ENCODE results near the gene UNK. TPM values are rescaled to one million over a fixed set of nuclear protein-coding genes. Genes with fewer than 3 reads are reported as not detected.
A peak's percentile ranks its signal among the peaks of the same experiment; 100 is the strongest.
"Not testable (repeated sequence)": the region's sequence is repeated elsewhere in the genome, so short reads cannot be mapped to it uniquely, and the experiment has no call there.

The UNK gene
- total RNA-seq, 1 donor from 2014 or later, result 26.0 TPM

GRCh38 chr17:75806822-75807500 lies 22.4 kb downstream of the UNK start:
- DNase-seq (ENCODE audit: low spot score), result no peak
- H3K36me3 Mint-ChIP-seq (ENCODE audit: low read depth), result no peaks in the 10 kb centered on the region
- H3K9me3 Mint-ChIP-seq, result no peaks in the 10 kb centered on the region
- no peak overlapping the region for H3K27ac Mint-ChIP-seq
- H3K4me1 Mint-ChIP-seq (ENCODE audit: low read depth), result peaks cover 12% of the 10 kb centered on the region
- H3K4me3 Mint-ChIP-seq, result no peak overlapping the region
- no peaks in the 10 kb centered on the region for H3K27me3 Mint-ChIP-seq (ENCODE audit: insufficient read depth)
- intact Hi-C loops (cut with micrococcal nuclease), result no loop called here

GRCh38 chr17:75807861-75808260 lies 23.3 kb downstream of the UNK start:
- Mint-ChIP-seq H3K36me3 (ENCODE audit: low read depth) (peaks cover 6% of the 10 kb centered on the region), H3K27ac (no peak overlapping the region), H3K9me3 (no peaks in the 10 kb centered on the region), H3K4me3 (no peak overlapping the region), H3K4me1 (ENCODE audit: low read depth) (peaks cover 12% of the 10 kb centered on the region), H3K27me3 (ENCODE audit: insufficient read depth) (no peaks in the 10 kb centered on the region)
- no peak for DNase-seq (ENCODE audit: low spot score)
- intact Hi-C loops (cut with micrococcal nuclease), result no loop called here

DNA sequence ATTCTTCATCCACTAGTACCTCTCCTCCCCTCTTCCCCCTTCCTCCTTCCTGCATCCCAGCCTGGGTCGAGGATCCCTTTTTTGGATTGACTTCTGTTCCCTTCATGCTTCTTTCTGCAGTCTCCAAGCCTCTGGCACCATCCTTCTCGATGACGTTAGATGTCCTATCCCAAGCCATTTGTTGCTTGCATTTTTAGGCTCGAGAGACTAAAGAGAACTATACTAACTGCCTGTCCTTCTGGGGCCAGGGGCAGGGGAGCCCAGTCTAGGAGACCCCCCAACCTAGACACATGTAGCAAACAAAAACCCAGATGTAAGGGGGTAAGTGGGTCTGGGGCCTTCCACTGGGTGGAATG lies 23.9 kb downstream of the UNK start:
- Mint-ChIP-seq H3K36me3 (ENCODE audit: low read depth) (peaks cover 6% of the 10 kb centered on the region), H3K9me3 (no peaks in the 10 kb centered on the region), H3K4me1 (ENCODE audit: low read depth) (peaks cover 7% of the 10 kb centered on the region), H3K27me3 (ENCODE audit: insufficient read depth) (no peaks in the 10 kb centered on the region), H3K4me3 (no peak overlapping the region), H3K27ac (peak overlapping the region; percentile 59)
- no peak for DNase-seq (ENCODE audit: low spot score)
- intact Hi-C loops (cut with micrococcal nuclease), result no loop called here

DNA sequence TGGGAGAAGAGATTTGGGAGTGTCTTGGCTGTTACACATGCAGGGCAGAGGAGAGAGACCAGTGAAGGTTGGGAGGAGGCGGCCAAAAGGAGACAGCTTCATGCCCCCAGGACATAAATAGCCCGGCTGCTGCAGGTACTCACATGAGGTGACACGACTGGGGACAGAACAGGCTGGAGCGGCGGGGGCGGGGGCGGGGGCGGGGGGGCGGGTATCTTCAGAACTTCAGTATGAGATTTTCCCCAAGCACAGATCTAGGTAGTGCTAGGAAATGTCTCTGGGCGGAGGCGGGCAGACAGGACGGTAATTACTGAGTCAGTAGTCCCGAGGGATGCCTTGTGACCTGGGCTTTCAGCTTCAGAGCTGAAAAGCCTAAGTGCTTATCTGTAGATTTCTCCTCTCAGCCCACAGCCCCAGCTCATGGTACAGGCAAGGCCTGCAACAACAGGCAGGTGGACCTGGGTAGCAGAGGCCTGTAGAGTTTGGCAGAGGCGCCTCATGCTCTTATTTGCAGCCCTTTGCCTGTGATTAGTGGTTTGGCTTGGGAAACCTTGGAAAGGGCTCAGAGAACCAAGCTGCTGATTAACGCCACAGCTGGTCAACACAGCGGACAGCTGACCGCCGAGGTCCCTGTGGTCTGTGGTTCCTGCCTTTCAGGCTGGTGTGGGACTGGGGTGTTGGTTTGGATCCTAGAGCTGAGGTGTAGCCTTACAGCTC lies 24.5 kb downstream of the UNK start:
- peaks cover 2% of the 10 kb centered on the region for H3K4me1 Mint-ChIP-seq (ENCODE audit: low read depth)
- H3K4me3 Mint-ChIP-seq, result no peak overlapping the region
- peak overlapping the region; percentile 59 for H3K27ac Mint-ChIP-seq
- DNase-seq (ENCODE audit: low spot score), result no peak
- H3K36me3 Mint-ChIP-seq (ENCODE audit: low read depth), result peaks cover 6% of the 10 kb centered on the region
- intact Hi-C loops (cut with micrococcal nuclease), result no loop called here
- no peaks in the 10 kb centered on the region for H3K9me3 Mint-ChIP-seq
- no peaks in the 10 kb centered on the region for H3K27me3 Mint-ChIP-seq (ENCODE audit: insufficient read depth)

GRCh38 chr17:75809631-75810111 lies 25.1 kb downstream of the UNK start:
- H3K27me3 Mint-ChIP-seq (ENCODE audit: insufficient read depth), result no peaks in the 10 kb centered on the region

GRCh38 chr17:75810216-75810615 lies 25.6 kb downstream of the UNK start:
- no peak overlapping the region for H3K27ac Mint-ChIP-seq
- H3K4me3 Mint-ChIP-seq, result no peak overlapping the region
- intact Hi-C loops (cut with micrococcal nuclease), result no loop called here
- DNase-seq (ENCODE audit: low spot score), result no peak
- no peaks in the 10 kb centered on the region for H3K9me3 Mint-ChIP-seq
- peaks cover 9% of the 10 kb centered on the region for H3K36me3 Mint-ChIP-seq (ENCODE audit: low read depth)
- no peaks in the 10 kb centered on the region for H3K27me3 Mint-ChIP-seq (ENCODE audit: insufficient read depth)
- H3K4me1 Mint-ChIP-seq (ENCODE audit: low read depth), result no peaks in the 10 kb centered on the region

More at GRCh38 chr17:75809631-75810111, 25.1 kb downstream of the UNK start:
- Mint-ChIP-seq H3K36me3 (ENCODE audit: low read depth) (peaks cover 9% of the 10 kb centered on the region), H3K4me1 (ENCODE audit: low read depth) (no peaks in the 10 kb centered on the region), H3K27ac (no peak overlapping the region), H3K4me3 (no peak overlapping the region), H3K9me3 (no peaks in the 10 kb centered on the region)
- intact Hi-C loops (cut with micrococcal nuclease), result no loop called here
- no peak for DNase-seq (ENCODE audit: low spot score)

DNA sequence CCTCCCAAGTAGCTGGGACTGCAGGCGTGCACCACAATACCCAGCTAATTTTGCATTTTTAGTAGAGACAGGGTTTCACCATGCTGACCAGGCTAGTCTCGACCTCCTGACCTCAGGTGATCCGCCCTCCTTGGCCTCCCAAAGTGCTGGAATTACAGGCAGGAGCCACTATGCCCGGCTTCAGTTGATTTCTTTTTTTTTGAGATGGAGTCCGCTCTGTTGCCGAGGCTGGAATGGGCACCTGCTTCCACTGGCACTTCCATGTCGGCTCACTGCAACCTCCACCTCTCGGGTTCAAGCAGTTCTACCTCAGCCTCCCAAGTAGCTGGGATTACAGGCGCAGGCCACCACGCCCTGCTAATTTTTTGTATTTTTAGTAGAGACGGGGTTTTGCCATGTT lies 26.1 kb downstream of the UNK start:
- H3K27me3 Mint-ChIP-seq (ENCODE audit: insufficient read depth); H3K4me1 Mint-ChIP-seq (ENCODE audit: low read depth); H3K4me3 Mint-ChIP-seq; intact Hi-C loops (cut with micrococcal nuclease); H3K27ac Mint-ChIP-seq; DNase-seq (ENCODE audit: low spot score); H3K36me3 Mint-ChIP-seq (ENCODE audit: low read depth); H3K9me3 Mint-ChIP-seq: not testable (repeated sequence)

- no peak overlapping the region for H3K27ac Mint-ChIP-seq
- no peak overlapping the region for H3K4me3 Mint-ChIP-seq
- no peaks in the 10 kb centered on the region for H3K27me3 Mint-ChIP-seq (ENCODE audit: insufficient read depth)
- H3K9me3 Mint-ChIP-seq, result no peaks in the 10 kb centered on the region
- peaks cover 9% of the 10 kb centered on the region for H3K36me3 Mint-ChIP-seq (ENCODE audit: low read depth)
- intact Hi-C loops (cut with micrococcal nuclease), result no loop called here
- H3K4me1 Mint-ChIP-seq (ENCODE audit: low read depth), result no peaks in the 10 kb centered on the region
- DNase-seq (ENCODE audit: low spot score), result no peak
These were observed 26.6 kb downstream of the UNK start for GRCh38 chr17:75811174-75811573.

DNA sequence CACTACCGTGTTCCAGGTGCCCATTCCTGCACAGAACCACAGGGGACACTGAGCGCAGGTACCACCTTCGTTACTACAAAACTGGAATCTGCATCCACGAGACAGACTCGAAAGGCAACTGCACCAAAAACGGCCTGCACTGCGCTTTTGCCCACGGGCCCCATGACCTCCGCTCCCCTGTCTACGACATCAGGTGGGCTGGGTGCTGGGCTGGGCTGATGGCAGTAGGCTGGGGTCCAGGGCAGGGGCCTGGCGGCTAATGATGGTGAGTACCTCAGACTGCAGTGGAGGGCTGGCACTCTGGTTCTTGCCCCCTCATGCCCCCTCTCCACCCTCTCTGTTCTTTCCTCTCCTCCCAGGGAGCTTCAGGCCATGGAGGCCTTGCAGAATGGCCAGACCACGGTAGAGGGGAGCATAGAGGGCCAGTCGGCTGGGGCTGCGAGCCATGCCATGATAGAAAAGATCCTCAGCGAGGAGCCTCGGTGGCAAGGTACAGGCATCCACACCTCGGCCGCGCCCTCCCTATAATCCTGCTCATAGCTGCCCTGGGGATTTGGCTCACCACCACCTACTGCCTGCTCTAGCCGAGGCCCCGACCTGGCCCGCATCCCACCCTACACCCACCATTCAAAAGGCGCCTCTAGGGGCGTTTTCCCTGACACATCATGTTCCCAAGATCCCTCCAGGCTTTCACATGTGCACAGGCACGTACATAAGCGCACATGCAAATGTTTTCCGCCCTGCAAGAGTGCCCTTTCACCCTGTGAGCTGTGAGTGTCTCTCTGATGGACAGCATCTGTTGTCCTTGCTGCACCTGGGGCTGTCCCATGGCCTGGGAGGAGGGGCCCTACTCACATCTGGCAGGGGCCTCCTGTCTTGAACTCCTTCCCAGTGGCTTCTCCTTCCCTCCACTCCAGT lies 27.7 kb downstream of the UNK start:
- no peak for DNase-seq (ENCODE audit: low spot score)
- no peaks in the 10 kb centered on the region for H3K4me1 Mint-ChIP-seq (ENCODE audit: low read depth)
- no peaks in the 10 kb centered on the region for H3K27me3 Mint-ChIP-seq (ENCODE audit: insufficient read depth)
- H3K27ac Mint-ChIP-seq, result no peak overlapping the region
- no peak overlapping the region for H3K4me3 Mint-ChIP-seq
- intact Hi-C loops (cut with micrococcal nuclease), result no loop called here
- peaks cover 15% of the 10 kb centered on the region for H3K36me3 Mint-ChIP-seq (ENCODE audit: low read depth)
- H3K9me3 Mint-ChIP-seq, result no peaks in the 10 kb centered on the region

GRCh38 chr17:75813081-75814020 lies 28.7 kb downstream of the UNK start:
- Mint-ChIP-seq H3K4me1 (ENCODE audit: low read depth) (no peaks in the 10 kb centered on the region), H3K4me3 (no peak overlapping the region), H3K36me3 (ENCODE audit: low read depth) (peaks cover 16% of the 10 kb centered on the region), H3K27me3 (ENCODE audit: insufficient read depth) (no peaks in the 10 kb centered on the region), H3K9me3 (no peaks in the 10 kb centered on the region), H3K27ac (no peak overlapping the region)
- intact Hi-C loops (cut with micrococcal nuclease), result no loop called here
- no peak for DNase-seq (ENCODE audit: low spot score)

GRCh38 chr17:75814021-75814395 lies 29.4 kb downstream of the UNK start:
- H3K4me3 Mint-ChIP-seq, result no peak overlapping the region
- intact Hi-C loops (cut with micrococcal nuclease), result no loop called here
- H3K27me3 Mint-ChIP-seq (ENCODE audit: insufficient read depth), result no peaks in the 10 kb centered on the region
- no peaks in the 10 kb centered on the region for H3K4me1 Mint-ChIP-seq (ENCODE audit: low read depth)
- H3K27ac Mint-ChIP-seq, result no peak overlapping the region
- no peaks in the 10 kb centered on the region for H3K9me3 Mint-ChIP-seq
- H3K36me3 Mint-ChIP-seq (ENCODE audit: low read depth), result peaks cover 19% of the 10 kb centered on the region
- DNase-seq (ENCODE audit: low spot score), result no peak

DNA sequence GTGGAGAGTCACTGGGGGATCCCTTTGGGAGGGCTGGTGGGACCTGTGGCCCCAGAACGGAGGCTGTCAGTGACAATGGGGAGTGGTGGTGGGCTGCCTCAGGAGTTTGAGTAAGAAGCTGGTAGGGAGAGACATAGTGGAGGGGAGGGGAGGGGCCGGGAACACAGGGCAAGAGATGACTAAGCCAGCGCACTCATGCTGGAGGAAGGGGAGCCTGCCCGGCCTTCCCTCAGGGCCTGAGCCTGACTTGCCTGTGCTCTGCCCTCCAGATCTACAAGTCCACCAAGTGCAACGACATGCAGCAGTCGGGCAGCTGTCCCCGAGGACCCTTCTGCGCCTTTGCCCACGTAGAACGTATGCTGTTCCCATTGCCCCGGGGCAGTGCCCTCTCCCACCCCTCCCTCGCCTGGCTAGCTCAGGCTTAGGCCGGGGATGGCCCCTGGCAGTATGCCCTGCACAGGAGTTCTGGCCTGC lies 30.3 kb downstream of the UNK start:
- Mint-ChIP-seq H3K4me3 (no peak overlapping the region), H3K27ac (no peak overlapping the region), H3K27me3 (ENCODE audit: insufficient read depth) (no peaks in the 10 kb centered on the region), H3K36me3 (ENCODE audit: low read depth) (peaks cover 20% of the 10 kb centered on the region), H3K9me3 (no peaks in the 10 kb centered on the region), H3K4me1 (ENCODE audit: low read depth) (no peaks in the 10 kb centered on the region)
- intact Hi-C loops (cut with micrococcal nuclease), result no loop called here
- DNase-seq (ENCODE audit: low spot score), result no peak
